OCI-LY1 (cell line): ENCODE measurements around the gene YWHAH.

Experiments used
- H2AFZ ChIP-seq: fragments of 200-600 bp; sonication (generic), shearing (Covaris generic); 2 replicates; pipeline ENCODE4 v1.6.0; 2014; ENCODE audit warnings: antibody characterized with exemption, mild to moderate bottlenecking, low read length
- H3F3A ChIP-seq: fragments of 200-600 bp; sonication (generic), shearing (Covaris generic); 2 replicates; pipeline ENCODE4 v1.6.0; 2014; ENCODE audit warnings: mild to moderate bottlenecking, antibody characterized with exemption, low read length, moderate library complexity; ENCODE audit not compliant: insufficient read depth
- H3K27ac ChIP-seq: fragments of 200-600 bp; sonication (generic); 2 replicates; pipeline ENCODE4 v1.5.1; 2014; ENCODE audit warnings: low read length, mixed run types, mild to moderate bottlenecking, low read depth; ENCODE audit not compliant: poor library complexity, severe bottlenecking
- H3K27me3 ChIP-seq: fragments of 200-600 bp; sonication (generic); 2 replicates; pipeline ENCODE4 v1.6.0; 2014; ENCODE audit warnings: antibody characterized with exemption, mild to moderate bottlenecking, low read length, moderate library complexity; ENCODE audit not compliant: insufficient read depth
- H3K36me3 ChIP-seq: fragments of 200-600 bp; sonication (generic); 2 replicates; pipeline ENCODE4 v1.6.1; 2014; ENCODE audit warnings: mild to moderate bottlenecking, antibody characterized with exemption, low read length, moderate library complexity, mixed read lengths; ENCODE audit not compliant: insufficient read depth
- H3K4me1 ChIP-seq: fragments of 200-600 bp; sonication (generic); 2 replicates; pipeline ENCODE4 v1.5.1; 2014; ENCODE audit warnings: mild to moderate bottlenecking, low read length, moderate library complexity; ENCODE audit not compliant: insufficient read depth, severe bottlenecking
- H3K4me2 ChIP-seq: fragments of 200-600 bp; sonication (generic), shearing (Covaris generic); 2 replicates; pipeline ENCODE4 v1.6.1; 2014; ENCODE audit warnings: low read length
- H3K4me3 ChIP-seq: fragments of 200-600 bp; sonication (generic); 2 replicates; pipeline ENCODE4 v1.5.1; 2014; ENCODE audit warnings: low read length, low read depth, mild to moderate bottlenecking, mixed read lengths; ENCODE audit not compliant: poor library complexity, severe bottlenecking
- H3K79me2 ChIP-seq: fragments of 200-600 bp; shearing (Covaris generic); 2 replicates; pipeline ENCODE4 v1.6.1; 2016; ENCODE audit warnings: mixed run types, low read length, mixed read lengths; ENCODE audit not compliant: insufficient read depth
- H3K9ac ChIP-seq: fragments of 200-600 bp; sonication (generic), shearing (Covaris generic); 2 replicates; pipeline ENCODE4 v1.6.1; 2014; ENCODE audit warnings: mild to moderate bottlenecking, low read length, mixed read lengths
- H3K9me2 ChIP-seq: fragments of 200-600 bp; sonication (generic), shearing (Covaris generic); 2 replicates; pipeline ENCODE4 v1.6.1; 2014; ENCODE audit warnings: low read depth, mild to moderate bottlenecking, low read length, mixed read lengths
- H3K9me3 ChIP-seq: fragments of 200-600 bp; shearing (Covaris generic); 2 replicates; pipeline ENCODE4 v1.6.1; 2014; ENCODE audit warnings: low read length, mixed read lengths
- H4K20me1 ChIP-seq: fragments of 200-600 bp; sonication (generic), shearing (Covaris generic); 2 replicates; pipeline ENCODE4 v1.6.0; 2016; ENCODE audit warnings: mild to moderate bottlenecking, low read length; ENCODE audit not compliant: insufficient read depth
- CTCF ChIP-seq: fragments of 200-600 bp; sonication (generic), shearing (Covaris generic); IDR thresholded peaks from 2 replicates; pipeline ENCODE4 v1.5.1; 2017; ENCODE audit warnings: mild to moderate bottlenecking, antibody characterized with exemption, low read length, moderate library complexity, mixed read lengths
- EZH2 ChIP-seq: fragments of 200-600 bp; sonication (generic), shearing (Covaris generic); IDR thresholded peaks from 2 replicates; pipeline ENCODE4 v1.8.0; 2017; ENCODE audit warnings: borderline replicate concordance, mixed run types, mild to moderate bottlenecking, antibody characterized with exemption, low read length, moderate library complexity, mixed read lengths

YWHAH gene

DNA sequence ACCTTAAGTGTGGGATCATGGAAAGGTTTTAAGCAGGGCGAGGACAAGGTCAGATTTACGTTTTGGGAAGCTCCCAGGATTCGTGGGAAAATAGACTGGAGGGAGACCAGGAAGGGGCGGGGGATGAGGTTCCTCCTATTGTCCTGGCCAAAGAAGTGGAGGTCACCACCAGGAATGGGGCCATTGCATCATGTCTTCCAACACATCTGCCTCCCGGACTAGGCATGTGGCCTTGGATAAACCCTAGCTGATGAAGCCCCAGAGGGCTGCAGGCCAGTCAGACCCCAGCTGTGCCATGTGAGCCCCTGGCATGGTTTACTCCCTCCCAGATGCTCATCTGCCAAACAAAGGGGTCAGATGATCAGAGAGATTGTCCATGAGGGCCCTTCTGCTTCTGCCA is 11.5 kb upstream of the YWHAH start:
- no peaks in the 10 kb centered on the region for H3F3A ChIP-seq
- H2AFZ ChIP-seq = no peak overlapping the region
- H3K4me1 ChIP-seq = no peaks in the 10 kb centered on the region
- H3K36me3 ChIP-seq = no peaks in the 10 kb centered on the region
- H3K9ac ChIP-seq = no peak overlapping the region
- H3K27ac ChIP-seq = no peak overlapping the region
- H3K9me3 ChIP-seq = no peaks in the 10 kb centered on the region
- H3K4me2 ChIP-seq = no peak overlapping the region
- no peaks in the 10 kb centered on the region for H3K9me2 ChIP-seq
- H3K27me3 ChIP-seq = no peaks in the 10 kb centered on the region
- no peaks in the 10 kb centered on the region for H3K79me2 ChIP-seq
- TF ChIP-seq EZH2 (no peak), CTCF (no peak)
- H3K4me3 ChIP-seq = no peak overlapping the region
- no peaks in the 10 kb centered on the region for H4K20me1 ChIP-seq

- no peaks in the 10 kb centered on the region for H3K36me3 ChIP-seq
- no peaks in the 10 kb centered on the region for H3F3A ChIP-seq
- no peaks in the 10 kb centered on the region for H3K9me2 ChIP-seq
- H4K20me1 ChIP-seq = no peaks in the 10 kb centered on the region
- no peaks in the 10 kb centered on the region for H3K27me3 ChIP-seq
- TF ChIP-seq EZH2 = no peak
- TF ChIP-seq CTCF = no peak
- no peak overlapping the region for H2AFZ ChIP-seq
- H3K4me1 ChIP-seq = no peaks in the 10 kb centered on the region
- no peaks in the 10 kb centered on the region for H3K9me3 ChIP-seq
- no peaks in the 10 kb centered on the region for H3K79me2 ChIP-seq
- H3K4me2 ChIP-seq = no peak overlapping the region
- H3K27ac ChIP-seq = no peak overlapping the region
- no peak overlapping the region for H3K4me3 ChIP-seq
- no peak overlapping the region for H3K9ac ChIP-seq
Measured at GRCh38 chr22:31933406-31933805, 10.9 kb upstream of the YWHAH start.

DNA sequence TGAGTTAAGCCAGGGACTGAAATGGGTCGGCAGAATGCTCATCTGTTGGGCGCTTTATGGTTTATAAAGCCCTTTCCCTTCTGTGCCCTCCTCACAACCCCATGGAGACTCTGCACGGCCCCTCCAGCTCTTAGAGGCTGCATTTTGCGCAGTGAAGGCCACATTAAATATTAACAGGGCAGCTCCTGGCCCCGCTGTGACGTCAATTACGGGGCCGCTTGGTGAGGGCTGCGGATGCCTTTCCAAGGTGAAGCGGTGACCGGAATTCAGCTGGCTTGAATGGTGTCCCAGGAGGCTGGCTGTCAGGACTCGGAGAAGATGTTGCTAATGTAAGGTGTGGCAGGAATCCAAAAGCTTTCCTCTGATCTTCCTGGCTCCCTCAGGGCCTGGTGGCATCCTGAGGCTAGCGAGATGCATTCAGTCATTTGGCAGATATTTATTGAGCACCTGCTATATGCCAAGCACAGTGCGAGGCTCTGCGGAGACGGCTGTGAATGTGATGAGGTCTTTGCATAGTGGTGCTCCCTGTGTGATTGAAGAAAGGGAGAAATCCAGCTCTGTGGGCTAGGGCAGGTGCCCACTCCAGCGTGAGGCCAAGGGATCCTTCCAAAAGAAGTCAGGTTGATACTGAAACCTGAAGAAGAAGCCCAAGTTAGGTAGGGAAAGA is 10.4 kb upstream of the YWHAH start:
- no peaks in the 10 kb centered on the region for H3K9me2 ChIP-seq
- H2AFZ ChIP-seq = no peak overlapping the region
- no peaks in the 10 kb centered on the region for H3K27me3 ChIP-seq
- no peaks in the 10 kb centered on the region for H3K79me2 ChIP-seq
- H3K4me1 ChIP-seq = no peaks in the 10 kb centered on the region
- no peak overlapping the region for H3K4me3 ChIP-seq
- TF ChIP-seq EZH2 = no peak
- no peak for TF ChIP-seq CTCF
- H4K20me1 ChIP-seq = no peaks in the 10 kb centered on the region
- H3K36me3 ChIP-seq = no peaks in the 10 kb centered on the region
- H3K4me2 ChIP-seq = no peak overlapping the region
- no peak overlapping the region for H3K9ac ChIP-seq
- no peaks in the 10 kb centered on the region for H3K9me3 ChIP-seq
- no peak overlapping the region for H3K27ac ChIP-seq
- H3F3A ChIP-seq = no peaks in the 10 kb centered on the region
